Calu3 (cell line): ENCODE data around the gene B4GALNT3. TPM values are rescaled to one million over a fixed set of nuclear protein-coding genes. Genes with fewer than 3 reads are reported as not detected.

Experiments used
- BruUV-seq: library from RNA; stranded (reverse); fragments of 400-500 nt; replicated peaks from 2 replicates; lab custom pipeline; 2021; lab: Mats Ljungman, UMichigan
- CTCF ChIA-PET: fragments of 300-600 bp; sonication (Branson Sonifier 250); formaldehyde crosslinking; loops from one replicate; lab custom pipeline; 2022; ENCODE audit warnings: antibody characterized with exemption; lab: Charles Lee
- DNase-seq: peaks from one replicate; pipeline ENCODE4 v3.0.0; 2022
- H3K27ac Mint-ChIP-seq: one replicate; pipeline ENCODE4 v1.8.0; 2022; ENCODE audit warnings: mixed read lengths; ENCODE audit not compliant: unreplicated experiment
- H3K27me3 Mint-ChIP-seq: one replicate; pipeline ENCODE4 v1.8.0; 2022; ENCODE audit warnings: mixed read lengths; ENCODE audit not compliant: unreplicated experiment
- H3K36me3 Mint-ChIP-seq: one replicate; pipeline ENCODE4 v1.8.0; 2022; ENCODE audit warnings: mild to moderate bottlenecking, moderate library complexity, mixed read lengths; ENCODE audit not compliant: insufficient read depth, unreplicated experiment
- H3K4me1 Mint-ChIP-seq: one replicate; pipeline ENCODE4 v1.8.0; 2022; ENCODE audit warnings: mild to moderate bottlenecking, low read depth, mixed read lengths; ENCODE audit not compliant: unreplicated experiment
- H3K4me3 Mint-ChIP-seq: one replicate; pipeline ENCODE4 v1.8.0; 2022; ENCODE audit warnings: mild to moderate bottlenecking, low read depth, moderate library complexity, mixed read lengths; ENCODE audit not compliant: unreplicated experiment
- H3K9me3 Mint-ChIP-seq: one replicate; pipeline ENCODE4 v1.8.0; 2022; ENCODE audit warnings: low read depth, mixed read lengths; ENCODE audit not compliant: unreplicated experiment
- intact Hi-C: fragments of 100-400 bp; cut with micrococcal nuclease; formaldehyde crosslinking; loops from one replicate; pipeline ENCODE4 v1.10.0; 2022; ENCODE audit not compliant: unreplicated experiment
- total RNA-seq: library from RNA; stranded (reverse); gene quantifications from 2 replicates; pipeline ENCODE4 v1.2.3, GENCODE V29; 2022
- TF ChIP-seq, protein P1 (sequence below): fragments of 200-600 bp; IDR thresholded peaks from one replicate; pipeline ENCODE4 v1.8.0; 2022; ENCODE audit warnings: antibody characterized with exemption; ENCODE audit not compliant: unreplicated experiment

The B4GALNT3 gene
- total RNA-seq, 1 experiment from 2014 or later = 19.3 TPM

- Mint-ChIP-seq H3K4me3 (no peak overlapping the region), H3K9me3 (peaks cover 9% of the 10 kb centered on the region), H3K27me3 (no peaks in the 10 kb centered on the region), H3K4me1 (peaks cover 10% of the 10 kb centered on the region), H3K27ac (no peak overlapping the region), H3K36me3 (peaks cover 8% of the 10 kb centered on the region)
- CTCF ChIA-PET = no interaction called here
- intact Hi-C loops = no loop called here
- TF ChIP-seq, protein P1, sequence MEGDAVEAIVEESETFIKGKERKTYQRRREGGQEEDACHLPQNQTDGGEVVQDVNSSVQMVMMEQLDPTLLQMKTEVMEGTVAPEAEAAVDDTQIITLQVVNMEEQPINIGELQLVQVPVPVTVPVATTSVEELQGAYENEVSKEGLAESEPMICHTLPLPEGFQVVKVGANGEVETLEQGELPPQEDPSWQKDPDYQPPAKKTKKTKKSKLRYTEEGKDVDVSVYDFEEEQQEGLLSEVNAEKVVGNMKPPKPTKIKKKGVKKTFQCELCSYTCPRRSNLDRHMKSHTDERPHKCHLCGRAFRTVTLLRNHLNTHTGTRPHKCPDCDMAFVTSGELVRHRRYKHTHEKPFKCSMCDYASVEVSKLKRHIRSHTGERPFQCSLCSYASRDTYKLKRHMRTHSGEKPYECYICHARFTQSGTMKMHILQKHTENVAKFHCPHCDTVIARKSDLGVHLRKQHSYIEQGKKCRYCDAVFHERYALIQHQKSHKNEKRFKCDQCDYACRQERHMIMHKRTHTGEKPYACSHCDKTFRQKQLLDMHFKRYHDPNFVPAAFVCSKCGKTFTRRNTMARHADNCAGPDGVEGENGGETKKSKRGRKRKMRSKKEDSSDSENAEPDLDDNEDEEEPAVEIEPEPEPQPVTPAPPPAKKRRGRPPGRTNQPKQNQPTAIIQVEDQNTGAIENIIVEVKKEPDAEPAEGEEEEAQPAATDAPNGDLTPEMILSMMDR = no peak
- no TSS peak for BruUV-seq
- no peak for DNase-seq
Measured at GRCh38 chr12:526089-526488, 66.3 kb downstream of the B4GALNT3 start.

DNA sequence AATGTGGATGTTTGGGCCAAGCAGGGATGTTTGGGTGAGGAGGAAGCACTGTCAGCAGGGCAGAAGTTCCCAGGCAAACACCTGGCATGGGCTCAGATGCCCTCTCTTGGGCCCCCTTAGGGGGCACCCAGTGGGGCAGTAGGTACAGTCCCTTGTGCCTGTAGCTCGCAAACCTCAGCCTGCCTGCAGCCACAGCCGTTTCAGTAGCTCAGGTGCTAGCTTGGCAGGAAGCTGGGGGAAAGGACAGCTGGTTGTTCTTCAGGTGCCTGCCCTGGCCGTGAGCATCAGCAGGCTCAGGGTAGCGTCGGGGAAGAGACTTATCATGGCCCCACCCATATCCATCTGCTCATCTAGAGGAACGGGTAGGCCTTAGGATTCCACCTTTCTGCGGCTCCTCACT, 67.5 kb downstream of the B4GALNT3 start:
- CTCF ChIA-PET = no interaction called here

GRCh38 chr12:527729-528128, 68.0 kb downstream of the B4GALNT3 start:
- intact Hi-C loops = no loop called here
- CTCF ChIA-PET = no interaction called here
- Mint-ChIP-seq H3K4me1 (peaks cover 10% of the 10 kb centered on the region), H3K9me3 (peaks cover 11% of the 10 kb centered on the region), H3K4me3 (no peak overlapping the region), H3K27me3 (no peaks in the 10 kb centered on the region), H3K36me3 (peaks cover 4% of the 10 kb centered on the region), H3K27ac (no peak overlapping the region)
- TF ChIP-seq, protein P1 = no peak
- no peak for DNase-seq
- BruUV-seq = no TSS peak

More for the DNA sequence above, 67.5 kb downstream of the B4GALNT3 start:
- BruUV-seq = no TSS peak
- H3K27me3 Mint-ChIP-seq = no peaks in the 10 kb centered on the region
- TF ChIP-seq, protein P1 = no peak
- no peak overlapping the region for H3K4me3 Mint-ChIP-seq
- H3K27ac Mint-ChIP-seq = no peak overlapping the region
- H3K4me1 Mint-ChIP-seq = peaks cover 10% of the 10 kb centered on the region
- peaks cover 6% of the 10 kb centered on the region for H3K36me3 Mint-ChIP-seq
- intact Hi-C loops = no loop called here
- no peak for DNase-seq
- peaks cover 9% of the 10 kb centered on the region for H3K9me3 Mint-ChIP-seq

DNA sequence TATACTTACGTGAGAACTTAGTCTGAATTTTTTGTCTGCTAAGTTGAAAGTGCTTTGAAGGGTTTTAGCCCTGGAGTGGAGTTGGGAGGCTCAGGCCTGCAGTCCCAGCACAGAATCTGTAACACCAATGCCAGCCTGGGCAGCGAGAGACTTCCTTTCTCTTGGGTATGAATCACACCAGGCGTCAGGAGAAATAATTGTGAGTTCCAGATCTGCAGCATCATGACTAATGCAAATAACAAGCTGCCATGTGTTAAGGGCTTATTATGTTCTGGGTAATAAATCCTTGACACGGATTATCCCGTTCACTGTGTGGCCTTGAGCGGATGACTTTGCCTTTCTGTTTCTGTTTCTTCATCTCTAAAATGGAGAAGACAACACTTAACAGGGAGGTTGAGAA, 70.6 kb downstream of the B4GALNT3 start:
- no peaks in the 10 kb centered on the region for H3K27me3 Mint-ChIP-seq
- TF ChIP-seq, protein P1 = no peak
- H3K9me3 Mint-ChIP-seq = peaks cover 11% of the 10 kb centered on the region
- CTCF ChIA-PET = no interaction called here
- no peak overlapping the region for H3K27ac Mint-ChIP-seq
- intact Hi-C loops = no loop called here
- no peak for DNase-seq
- H3K36me3 Mint-ChIP-seq = peaks cover 4% of the 10 kb centered on the region
- H3K4me1 Mint-ChIP-seq = no peaks in the 10 kb centered on the region
- no peak overlapping the region for H3K4me3 Mint-ChIP-seq
- no TSS peak for BruUV-seq
